ENCODE results near the gene SMIM35. TPM values are rescaled to one million over a fixed set of nuclear protein-coding genes. Genes with fewer than 3 reads are reported as not detected.

SMIM35 gene
- total RNA-seq, 4 donors from 2014 or later: not detected

DNA sequence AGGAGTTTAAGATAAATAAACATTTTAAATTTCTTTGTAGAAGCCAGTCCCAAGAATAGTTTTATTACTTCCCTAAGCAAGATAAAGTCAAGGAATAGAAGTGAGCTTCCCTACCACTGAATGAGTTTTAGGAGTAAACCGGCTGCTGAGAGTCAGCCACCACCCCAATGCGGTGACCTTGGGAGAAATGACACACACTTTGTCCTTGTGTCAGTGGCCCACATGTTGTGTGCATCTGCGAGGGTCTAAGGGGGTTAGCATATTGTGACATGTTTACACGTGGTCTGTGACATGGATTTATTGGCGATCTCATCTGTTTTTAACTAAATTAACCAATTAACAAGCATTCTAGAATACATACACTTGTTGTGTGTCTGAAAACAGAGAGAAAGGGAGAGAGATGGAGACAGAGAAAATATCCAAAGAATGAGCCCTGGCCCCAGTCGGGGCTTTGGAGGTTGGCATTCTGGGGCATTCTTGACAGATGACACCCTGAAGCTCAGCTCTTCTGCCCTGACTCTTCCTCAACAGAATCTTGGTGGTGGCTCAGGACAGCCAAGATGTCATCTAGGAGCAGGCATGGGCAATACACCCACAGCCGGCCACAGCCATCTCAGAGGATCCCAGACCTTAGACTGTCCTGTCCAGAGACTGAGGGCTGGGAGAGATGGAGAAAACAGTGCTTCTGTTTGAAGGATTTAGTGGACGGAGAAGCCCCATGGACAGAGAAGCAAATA, 39.6 kb downstream of the SMIM35 start:
- WGBS: 68% methylated on average over 8 of the region's 8 CpGs
- no peak overlapping the region for H3K27ac ChIP-seq
- no peaks in the 10 kb centered on the region for H3K27me3 ChIP-seq
- no peaks in the 10 kb centered on the region for H3K9me3 ChIP-seq
- no peak for DNase-seq (ENCODE audit: low spot score in 2 of 2)
- TF ChIP-seq POLR2A (IDR thresholded peaks at IDR 0.05) (no peak), EP300 (IDR thresholded peaks at IDR 0.05) (no peak), POLR2AphosphoS5 (IDR thresholded peaks at IDR 0.05) (no peak)
- TF ChIP-seq, protein P1, sequence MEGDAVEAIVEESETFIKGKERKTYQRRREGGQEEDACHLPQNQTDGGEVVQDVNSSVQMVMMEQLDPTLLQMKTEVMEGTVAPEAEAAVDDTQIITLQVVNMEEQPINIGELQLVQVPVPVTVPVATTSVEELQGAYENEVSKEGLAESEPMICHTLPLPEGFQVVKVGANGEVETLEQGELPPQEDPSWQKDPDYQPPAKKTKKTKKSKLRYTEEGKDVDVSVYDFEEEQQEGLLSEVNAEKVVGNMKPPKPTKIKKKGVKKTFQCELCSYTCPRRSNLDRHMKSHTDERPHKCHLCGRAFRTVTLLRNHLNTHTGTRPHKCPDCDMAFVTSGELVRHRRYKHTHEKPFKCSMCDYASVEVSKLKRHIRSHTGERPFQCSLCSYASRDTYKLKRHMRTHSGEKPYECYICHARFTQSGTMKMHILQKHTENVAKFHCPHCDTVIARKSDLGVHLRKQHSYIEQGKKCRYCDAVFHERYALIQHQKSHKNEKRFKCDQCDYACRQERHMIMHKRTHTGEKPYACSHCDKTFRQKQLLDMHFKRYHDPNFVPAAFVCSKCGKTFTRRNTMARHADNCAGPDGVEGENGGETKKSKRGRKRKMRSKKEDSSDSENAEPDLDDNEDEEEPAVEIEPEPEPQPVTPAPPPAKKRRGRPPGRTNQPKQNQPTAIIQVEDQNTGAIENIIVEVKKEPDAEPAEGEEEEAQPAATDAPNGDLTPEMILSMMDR (IDR thresholded peaks at IDR 0.05): no peak
- peaks cover 20% of the 10 kb centered on the region for H3K4me1 ChIP-seq
- no peak overlapping the region for H3K4me3 ChIP-seq
- H3K36me3 ChIP-seq: no peaks in the 10 kb centered on the region

DNA sequence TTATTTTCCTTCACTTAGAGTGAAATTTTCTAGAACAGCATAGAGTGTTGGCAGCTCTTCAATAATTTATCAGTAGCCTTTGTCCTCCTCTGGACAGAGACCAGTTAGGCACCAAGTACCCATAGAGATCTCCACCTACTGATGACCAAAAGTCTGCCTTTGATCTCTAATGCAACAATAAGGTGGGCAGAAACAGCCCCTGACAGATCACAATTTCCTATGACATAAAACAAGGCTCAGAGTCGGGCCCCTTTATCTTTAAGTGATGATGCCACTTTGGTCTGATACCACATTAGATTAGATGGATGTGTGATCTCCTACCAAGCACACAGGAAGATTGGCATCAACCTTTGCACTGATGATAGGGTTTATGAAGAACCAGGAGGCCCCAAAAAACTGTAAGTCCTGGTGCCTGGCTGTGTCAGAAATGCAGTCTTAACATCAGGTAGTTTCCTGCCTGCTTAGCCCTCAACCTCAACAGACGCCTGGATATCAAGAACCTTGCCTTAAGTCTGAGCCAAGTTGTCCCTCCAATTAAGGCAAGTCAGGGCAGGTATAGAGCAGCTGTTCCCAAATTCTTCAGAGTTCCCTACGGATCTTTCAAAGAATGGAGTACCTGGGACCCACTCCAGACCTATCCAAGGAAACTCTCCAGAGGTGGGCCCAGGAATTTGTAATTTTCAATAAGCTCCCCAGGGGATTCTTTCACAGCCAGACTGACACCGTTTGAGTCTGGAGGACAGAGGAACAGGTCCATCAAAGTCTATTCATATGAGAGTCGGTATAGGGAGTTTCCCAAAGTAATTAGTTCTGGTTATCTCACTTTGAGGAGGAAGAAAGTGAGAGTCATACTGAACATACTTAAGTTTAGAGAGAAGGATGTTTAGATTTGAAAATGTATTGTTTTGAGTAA, 40.5 kb downstream of the SMIM35 start:
- H3K27ac ChIP-seq: no peak overlapping the region
- no peak for DNase-seq (ENCODE audit: low spot score in 2 of 2)
- no peaks in the 10 kb centered on the region for H3K27me3 ChIP-seq
- no peaks in the 10 kb centered on the region for H3K36me3 ChIP-seq
- no peak overlapping the region for H3K4me3 ChIP-seq
- H3K9me3 ChIP-seq: no peaks in the 10 kb centered on the region
- 35% methylated on average over 5 of the region's 5 CpGs for WGBS
- H3K4me1 ChIP-seq: peaks cover 20% of the 10 kb centered on the region
- no peak for TF ChIP-seq POLR2AphosphoS5 (IDR thresholded peaks at IDR 0.05)
- TF ChIP-seq EP300 (IDR thresholded peaks at IDR 0.05): no peak
- no peak for TF ChIP-seq POLR2A (IDR thresholded peaks at IDR 0.05)
- TF ChIP-seq, protein P1 (IDR thresholded peaks at IDR 0.05): no peak

DNA sequence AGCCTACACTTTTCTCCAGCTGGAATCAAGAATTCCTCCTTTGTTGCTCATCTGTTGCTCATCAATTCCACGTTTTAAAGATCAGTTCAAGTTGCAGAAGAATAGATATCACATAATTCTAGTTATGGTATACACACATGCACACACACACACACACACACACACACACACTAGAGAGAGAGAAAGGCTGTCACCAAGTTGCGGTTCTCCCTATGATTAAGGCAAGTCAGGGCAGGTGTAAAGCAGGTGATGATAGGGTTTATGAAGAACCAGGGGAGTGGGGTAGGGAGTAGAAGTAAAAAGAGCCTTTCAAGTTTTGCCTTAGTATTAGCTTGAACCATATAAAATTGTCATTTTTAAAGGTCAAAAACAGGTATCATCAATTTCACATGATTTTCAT, 41.6 kb downstream of the SMIM35 start:
- Histone ChIP-seq H3K4me1 (peaks cover 20% of the 10 kb centered on the region), H3K27ac (no peak overlapping the region), H3K27me3 (no peaks in the 10 kb centered on the region), H3K9me3 (no peaks in the 10 kb centered on the region), H3K36me3 (no peaks in the 10 kb centered on the region), H3K4me3 (no peak overlapping the region)
- 45% methylated on average over 2 of the region's 2 CpGs for WGBS
- no peak for TF ChIP-seq POLR2AphosphoS5 (IDR thresholded peaks at IDR 0.05)
- TF ChIP-seq EP300 (IDR thresholded peaks at IDR 0.05): no peak
- no peak for TF ChIP-seq POLR2A (IDR thresholded peaks at IDR 0.05)
- TF ChIP-seq, protein P1 (IDR thresholded peaks at IDR 0.05): no peak
- DNase-seq (ENCODE audit: low spot score in 2 of 2): no peak

DNA sequence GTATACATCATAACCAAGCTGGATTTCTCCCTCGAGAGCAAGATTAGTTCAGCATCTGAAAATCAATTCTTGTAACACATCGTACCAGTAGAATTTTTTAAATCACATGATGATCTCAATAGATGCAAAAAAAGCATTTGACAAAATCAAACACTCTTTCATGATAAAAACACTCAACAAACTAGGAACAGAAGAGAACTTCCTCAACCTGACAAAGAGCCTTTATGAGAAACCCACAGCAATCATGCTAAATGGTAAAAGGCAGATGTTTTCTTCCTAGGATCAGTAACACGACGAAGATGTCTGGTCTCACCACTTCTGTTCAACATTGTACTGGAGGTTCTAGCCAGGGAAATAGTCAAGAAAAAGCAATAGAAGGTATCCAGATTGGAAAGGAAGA, 44.0 kb downstream of the SMIM35 start:
- TF ChIP-seq POLR2A (IDR thresholded peaks at IDR 0.05) (no peak), EP300 (IDR thresholded peaks at IDR 0.05) (no peak), POLR2AphosphoS5 (IDR thresholded peaks at IDR 0.05) (no peak)
- TF ChIP-seq, protein P1 (IDR thresholded peaks at IDR 0.05): no peak
- Histone ChIP-seq H3K36me3 (no peaks in the 10 kb centered on the region), H3K9me3 (no peaks in the 10 kb centered on the region), H3K27ac (no peak overlapping the region), H3K27me3 (no peaks in the 10 kb centered on the region), H3K4me3 (no peak overlapping the region), H3K4me1 (peaks cover 20% of the 10 kb centered on the region)
- 61% methylated on average over 4 of the region's 4 CpGs for WGBS
- DNase-seq (ENCODE audit: low spot score in 2 of 2): no peak

DNA sequence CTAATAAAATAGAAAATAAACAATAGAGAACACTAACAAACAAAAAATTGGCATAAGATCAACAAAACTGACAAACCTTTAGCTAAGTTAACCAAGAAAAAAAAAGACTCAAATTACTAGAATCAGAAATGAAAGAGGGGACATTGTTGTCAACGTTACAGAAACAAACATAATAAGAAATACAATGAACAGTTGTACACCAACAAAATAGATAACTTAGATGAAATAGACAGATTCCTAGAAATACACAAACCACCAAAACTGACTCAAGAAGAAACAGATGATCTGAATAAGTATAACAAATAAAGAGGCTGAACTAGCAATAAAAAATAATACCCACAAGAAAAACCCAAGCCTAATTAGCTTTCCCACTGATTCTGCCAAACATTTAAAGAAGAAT, 44.6 kb downstream of the SMIM35 start:
- Histone ChIP-seq H3K4me1 (peaks cover 20% of the 10 kb centered on the region), H3K4me3 (no peak overlapping the region), H3K36me3 (no peaks in the 10 kb centered on the region), H3K9me3 (no peaks in the 10 kb centered on the region), H3K27ac (no peak overlapping the region), H3K27me3 (no peaks in the 10 kb centered on the region)
- 67% methylated on average over 1 of the region's 1 CpG for WGBS
- no peak for TF ChIP-seq EP300 (IDR thresholded peaks at IDR 0.05)
- TF ChIP-seq, protein P1 (IDR thresholded peaks at IDR 0.05): no peak
- TF ChIP-seq POLR2A (IDR thresholded peaks at IDR 0.05): no peak
- no peak for TF ChIP-seq POLR2AphosphoS5 (IDR thresholded peaks at IDR 0.05)
- DNase-seq (ENCODE audit: low spot score in 2 of 2): no peak
